Karpas-422 (cell line): ENCODE measurements around the gene LAMB1. TPM values are rescaled to one million over a fixed set of nuclear protein-coding genes. Genes with fewer than 3 reads are reported as not detected.

Source experiments
- DNase-seq: peaks from one replicate; pipeline ENCODE4 v3.0.0-alpha.2; 2015
- H2AFZ ChIP-seq: fragments of 200-600 bp; sonication (generic); 2 replicates; pipeline ENCODE4 v1.6.1; 2014; ENCODE audit warnings: antibody characterized with exemption, low read length, mixed read lengths
- H3K27ac ChIP-seq: fragments of 200-600 bp; sonication (generic); 2 replicates; pipeline ENCODE4 v1.5.1; 2014; ENCODE audit warnings: mild to moderate bottlenecking, low read length, moderate library complexity
- H3K27me3 ChIP-seq: fragments of 200-600 bp; sonication (generic); 2 replicates; pipeline ENCODE4 v1.6.1; 2014; ENCODE audit warnings: low read length, mixed read lengths
- H3K36me3 ChIP-seq: fragments of 200-600 bp; sonication (generic); 2 replicates; pipeline ENCODE4 v1.6.1; 2014; ENCODE audit warnings: low read length, mixed read lengths; ENCODE audit not compliant: insufficient read depth
- H3K4me1 ChIP-seq: fragments of 200-600 bp; sonication (generic); 2 replicates; pipeline ENCODE4 v1.6.1; 2014; ENCODE audit warnings: mild to moderate bottlenecking, low read length, mixed read lengths
- H3K4me2 ChIP-seq: fragments of 200-600 bp; sonication (generic); 2 replicates; pipeline ENCODE4 v1.6.1; 2014; ENCODE audit warnings: low read length, low read depth, mild to moderate bottlenecking; ENCODE audit not compliant: poor library complexity, severe bottlenecking
- H3K4me3 ChIP-seq: fragments of 200-600 bp; sonication (generic); 2 replicates; pipeline ENCODE4 v1.5.1; 2014; ENCODE audit warnings: mild to moderate bottlenecking, antibody characterized with exemption, low read length, mixed read lengths
- H3K79me2 ChIP-seq: fragments of 200-600 bp; sonication (generic); 2 replicates; pipeline ENCODE4 v1.6.1; 2014; ENCODE audit warnings: mild to moderate bottlenecking, low read length, mixed read lengths
- H3K9ac ChIP-seq: fragments of 200-600 bp; sonication (generic); 2 replicates; pipeline ENCODE4 v1.6.0; 2014; ENCODE audit warnings: low read length
- H3K9me2 ChIP-seq: fragments of 200-600 bp; sonication (generic), shearing (Covaris generic); replicated peaks from 2 replicates; pipeline ENCODE4 v1.6.0; 2014; ENCODE audit warnings: mild to moderate bottlenecking, low read length, moderate library complexity; ENCODE audit not compliant: insufficient read depth
- H3K9me3 ChIP-seq: fragments of 300-700, 200-600 bp; sonication (generic); 2 replicates; pipeline ENCODE4 v1.6.1; 2014; ENCODE audit warnings: low read length, mixed read lengths
- H4K20me1 ChIP-seq: fragments of 200-600 bp; sonication (generic); 2 replicates; pipeline ENCODE4 v1.6.1; 2014; ENCODE audit warnings: mild to moderate bottlenecking, antibody characterized with exemption, low read length, low read depth; ENCODE audit not compliant: insufficient read depth
- total RNA-seq: library from RNA; depleted of rRNA; stranded (reverse); fragments of >200 nt; shearing (Covaris generic); gene quantifications from 2 replicates; pipeline ENCODE4 v1.2.3, GENCODE V29; 2014; ENCODE audit warnings: low replicate concordance

The LAMB1 gene
- total RNA-seq, 1 experiment from 2014 or later, result not detected

- H3K27ac ChIP-seq, result no peak overlapping the region
- no peaks in the 10 kb centered on the region for H3K9me2 ChIP-seq
- H3K79me2 ChIP-seq, result no peaks in the 10 kb centered on the region
- DNase-seq, result no peak
- H3K9me3 ChIP-seq, result no peaks in the 10 kb centered on the region
- no peaks in the 10 kb centered on the region for H3K4me1 ChIP-seq
- H3K4me2 ChIP-seq, result no peak overlapping the region
- no peak overlapping the region for H2AFZ ChIP-seq
- H3K4me3 ChIP-seq, result no peak overlapping the region
- no peaks in the 10 kb centered on the region for H3K27me3 ChIP-seq
- H3K9ac ChIP-seq, result no peak overlapping the region
- H4K20me1 ChIP-seq, result no peaks in the 10 kb centered on the region
- H3K36me3 ChIP-seq, result no peaks in the 10 kb centered on the region
These were observed 9.1 kb downstream of the LAMB1 start for GRCh38 chr7:107993891-107994291.

DNA sequence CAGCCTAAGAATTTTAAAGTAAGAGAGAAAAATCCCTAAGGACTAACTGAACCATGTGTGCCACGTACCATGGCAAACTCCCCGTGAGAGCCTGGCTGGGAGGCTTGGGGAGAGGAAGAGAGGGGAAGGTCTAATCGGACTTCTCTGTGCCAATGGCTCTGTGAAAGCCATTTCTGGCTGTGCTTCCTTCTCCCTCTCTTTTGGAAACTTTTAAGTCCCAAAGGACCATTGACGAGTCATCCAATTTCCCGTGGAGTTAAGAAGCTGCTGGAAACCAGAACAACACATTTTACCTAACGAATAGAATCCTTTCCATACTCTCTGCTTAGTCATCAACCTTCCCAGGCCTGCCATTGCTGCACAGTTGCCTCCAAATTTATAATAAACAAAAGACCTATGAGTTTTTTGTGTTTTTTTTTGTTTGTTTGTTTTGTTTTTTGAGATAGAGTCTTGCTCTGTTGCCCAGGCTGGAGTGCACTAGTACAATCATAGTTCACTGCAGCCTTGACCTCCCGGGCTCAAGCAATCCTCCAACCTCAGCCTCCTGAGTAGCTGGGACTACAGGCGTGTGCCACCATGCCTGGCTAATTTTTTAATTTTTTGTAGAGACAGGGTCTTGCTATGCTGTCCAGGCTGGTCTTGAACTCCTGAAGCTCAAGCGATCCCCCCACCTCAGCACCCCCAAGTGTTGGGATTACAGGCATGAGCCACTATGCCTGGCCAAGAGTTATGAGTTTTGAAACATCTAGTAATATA, 13.2 kb downstream of the LAMB1 start:
- no peak overlapping the region for H3K9ac ChIP-seq
- no peaks in the 10 kb centered on the region for H3K9me3 ChIP-seq
- no peaks in the 10 kb centered on the region for H4K20me1 ChIP-seq
- no peaks in the 10 kb centered on the region for H3K9me2 ChIP-seq
- H3K36me3 ChIP-seq, result no peaks in the 10 kb centered on the region
- H2AFZ ChIP-seq, result no peak overlapping the region
- no peak overlapping the region for H3K27ac ChIP-seq
- H3K4me3 ChIP-seq, result no peak overlapping the region
- no peaks in the 10 kb centered on the region for H3K79me2 ChIP-seq
- no peak overlapping the region for H3K4me2 ChIP-seq
- no peaks in the 10 kb centered on the region for H3K27me3 ChIP-seq
- DNase-seq, result no peak
- no peaks in the 10 kb centered on the region for H3K4me1 ChIP-seq

DNA sequence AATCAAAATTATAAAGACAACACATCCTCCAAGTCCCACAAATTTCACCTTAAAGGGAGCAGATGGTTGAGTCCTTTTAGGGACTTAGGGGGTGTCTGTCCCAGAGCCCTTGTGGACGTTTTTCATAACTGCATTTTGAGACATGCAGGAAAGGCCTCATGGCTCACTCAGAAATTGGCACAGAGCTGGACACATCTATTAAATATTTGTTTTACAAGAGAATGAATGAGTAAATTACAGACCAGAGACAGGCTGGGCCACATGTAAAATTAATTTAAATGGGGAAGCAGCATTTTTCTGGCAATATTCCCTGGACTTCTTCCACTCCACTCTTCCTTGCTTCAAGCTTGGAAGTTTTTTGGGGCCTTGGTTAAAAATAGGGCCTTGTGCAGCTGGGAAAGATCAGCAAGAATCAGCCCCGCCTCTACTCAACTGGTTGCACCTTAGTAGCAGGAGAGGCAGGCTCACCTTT, 20.0 kb downstream of the LAMB1 start:
- Histone ChIP-seq H4K20me1 (no peaks in the 10 kb centered on the region), H3K4me2 (no peak overlapping the region), H3K27ac (no peak overlapping the region), H3K27me3 (no peaks in the 10 kb centered on the region), H3K9me2 (no peaks in the 10 kb centered on the region), H3K9ac (no peak overlapping the region), H3K4me1 (no peaks in the 10 kb centered on the region), H2AFZ (no peak overlapping the region), H3K9me3 (no peaks in the 10 kb centered on the region), H3K36me3 (no peaks in the 10 kb centered on the region), H3K4me3 (no peak overlapping the region), H3K79me2 (no peaks in the 10 kb centered on the region)
- DNase-seq, result no peak

GRCh38 chr7:107982042-107982840, 20.7 kb downstream of the LAMB1 start:
- DNase-seq, result no peak
- Histone ChIP-seq H3K79me2 (no peaks in the 10 kb centered on the region), H3K4me3 (no peak overlapping the region), H3K36me3 (no peaks in the 10 kb centered on the region), H3K9ac (no peak overlapping the region), H3K27me3 (no peaks in the 10 kb centered on the region), H2AFZ (no peak overlapping the region), H4K20me1 (no peaks in the 10 kb centered on the region), H3K9me3 (no peaks in the 10 kb centered on the region), H3K9me2 (no peaks in the 10 kb centered on the region), H3K27ac (no peak overlapping the region), H3K4me1 (no peaks in the 10 kb centered on the region), H3K4me2 (no peak overlapping the region)

- Histone ChIP-seq H3K4me3 (no peak overlapping the region), H3K79me2 (no peaks in the 10 kb centered on the region), H3K36me3 (no peaks in the 10 kb centered on the region), H3K4me1 (no peaks in the 10 kb centered on the region), H3K27me3 (no peaks in the 10 kb centered on the region), H3K9me2 (no peaks in the 10 kb centered on the region), H2AFZ (no peak overlapping the region), H3K27ac (no peak overlapping the region), H3K9ac (no peak overlapping the region), H3K4me2 (no peak overlapping the region), H3K9me3 (no peaks in the 10 kb centered on the region), H4K20me1 (no peaks in the 10 kb centered on the region)
- DNase-seq, result no peak
These were observed 21.5 kb downstream of the LAMB1 start for GRCh38 chr7:107981466-107981865.

GRCh38 chr7:107980671-107981190, 22.2 kb downstream of the LAMB1 start:
- H3K4me1 ChIP-seq, result no peaks in the 10 kb centered on the region
- no peak overlapping the region for H3K4me2 ChIP-seq
- no peaks in the 10 kb centered on the region for H3K79me2 ChIP-seq
- H3K9ac ChIP-seq, result no peak overlapping the region
- no peak overlapping the region for H2AFZ ChIP-seq
- H3K4me3 ChIP-seq, result no peak overlapping the region
- H4K20me1 ChIP-seq, result no peaks in the 10 kb centered on the region
- no peaks in the 10 kb centered on the region for H3K36me3 ChIP-seq
- no peak for DNase-seq
- H3K9me3 ChIP-seq, result no peaks in the 10 kb centered on the region
- H3K9me2 ChIP-seq, result no peaks in the 10 kb centered on the region
- no peaks in the 10 kb centered on the region for H3K27me3 ChIP-seq
- no peak overlapping the region for H3K27ac ChIP-seq

GRCh38 chr7:107980171-107980570, 22.8 kb downstream of the LAMB1 start:
- Histone ChIP-seq H3K9ac (no peak overlapping the region), H4K20me1 (no peaks in the 10 kb centered on the region), H3K4me3 (no peak overlapping the region), H3K36me3 (no peaks in the 10 kb centered on the region), H3K9me3 (no peaks in the 10 kb centered on the region), H3K27me3 (no peaks in the 10 kb centered on the region), H3K9me2 (no peaks in the 10 kb centered on the region), H3K27ac (no peak overlapping the region), H3K79me2 (no peaks in the 10 kb centered on the region), H2AFZ (no peak overlapping the region), H3K4me1 (no peaks in the 10 kb centered on the region), H3K4me2 (no peak overlapping the region)
- no peak for DNase-seq

GRCh38 chr7:107978815-107979408, 24.0 kb downstream of the LAMB1 start:
- Histone ChIP-seq H3K27ac (no peak overlapping the region), H3K4me2 (no peak overlapping the region), H3K36me3 (no peaks in the 10 kb centered on the region), H3K79me2 (no peaks in the 10 kb centered on the region), H3K4me3 (no peak overlapping the region), H3K9ac (no peak overlapping the region), H2AFZ (no peak overlapping the region), H3K4me1 (no peaks in the 10 kb centered on the region), H3K27me3 (no peaks in the 10 kb centered on the region), H3K9me3 (no peaks in the 10 kb centered on the region), H4K20me1 (no peaks in the 10 kb centered on the region), H3K9me2 (no peaks in the 10 kb centered on the region)
- DNase-seq, result no peak
